ENCODE measurements around the gene PNPLA7. TPM values are rescaled to one million over a fixed set of nuclear protein-coding genes. Genes with fewer than 3 reads are reported as not detected.

Gene PNPLA7
- total and polyA plus RNA-seq, 2 of the 8 experiments (the other 6 are each of a cell fraction or from before 2014, with no cell fraction given) = 0.35 to 0.47 TPM

DNA sequence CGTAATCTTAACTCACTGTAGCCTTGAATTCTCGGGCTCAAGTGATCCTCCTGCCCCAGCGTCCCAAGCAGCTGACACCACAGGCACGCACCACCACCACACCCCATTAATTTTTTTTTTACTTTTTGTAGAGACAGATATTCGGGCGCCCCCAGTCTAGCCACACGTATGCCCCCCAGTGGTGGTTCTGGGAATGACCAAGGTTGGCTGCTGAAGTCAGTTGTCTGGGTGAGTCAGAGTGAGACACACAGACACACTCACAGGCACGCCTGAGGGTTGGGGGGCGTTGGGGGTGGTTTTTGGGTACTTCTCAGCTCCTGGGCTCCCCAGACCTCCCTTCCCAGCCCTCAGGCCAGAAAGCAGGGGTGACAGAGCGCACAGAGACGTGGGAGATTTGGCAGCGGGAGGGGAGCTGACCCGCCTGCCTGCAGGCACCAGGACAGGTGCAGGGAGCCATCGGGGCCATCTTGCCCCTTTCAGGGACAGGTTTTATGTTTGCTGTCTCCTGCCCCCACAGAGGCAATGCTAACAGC, 104.9 kb downstream of the PNPLA7 start:
- no peak overlapping the region for H3K27ac ChIP-seq (ENCODE audit: low read depth, low read length)
- H4K8ac ChIP-seq (ENCODE audit: extremely low read depth, insufficient read depth, low read length) = no peak overlapping the region
- H3K9ac ChIP-seq (replicated peaks in 1 of 4; ENCODE audit: extremely low read depth in 1 of 4, low read depth in 3 of 4, low read length in 3 of 4) = no peak overlapping the region
- no peak overlapping the region for H2BK20ac ChIP-seq (ENCODE audit: low read length)
- H3K79me2 ChIP-seq (ENCODE audit: control insufficient read depth in 1 of 2, insufficient read depth in 2 of 2, low read length in 2 of 2) = no peaks in the 10 kb centered on the region
- H3K4me2 ChIP-seq (ENCODE audit: insufficient read depth in 1 of 2, low read depth in 2 of 2, low read length in 2 of 2) = peak overlapping the region in 1 of 2 experiments; percentile 51; a peak in 2 of 4 replicates
- ChIA-PET CTCF (ENCODE audit: partially characterized antibody) (interaction anchor here (0.6 to 4.1 kb wide), 26 partner anchors 9 to 1952 kb away, joined by 3 to 20 read pairs (median 5); partner anchors contain the start of genes NRARP and NSMF), POLR2A (ENCODE audit: partially characterized antibody) (interaction anchor here (0.6 to 4.3 kb wide), 6 partner anchors 8 to 143 kb away, joined by 3 to 28 read pairs (median 4); partner anchors contain the start of genes EXD3 and NOXA1)
- H2BK120ac ChIP-seq (replicated peaks; ENCODE audit: low read depth, low read length) = no peak overlapping the region
- peaks cover 0 to 3% of the 10 kb centered on the region in 2 experiments for H4K20me1 ChIP-seq (replicated peaks in 1 of 2; ENCODE audit: control insufficient read depth in 1 of 2, insufficient read depth in 2 of 2, low read length in 2 of 2)
- H3K18ac ChIP-seq (ENCODE audit: extremely low read depth, low read length) = no peak overlapping the region
- peak overlapping the region; percentile 29 for H4K5ac ChIP-seq (ENCODE audit: insufficient read length, low read depth, low read length)
- H3K27me3 ChIP-seq (replicated peaks in 1 of 4; ENCODE audit: control insufficient read depth in 3 of 4, extremely low read depth in 1 of 4, insufficient read depth in 3 of 4, low read length in 3 of 4) = no peaks in the 10 kb centered on the region
- TF ChIP-seq, protein P1, sequence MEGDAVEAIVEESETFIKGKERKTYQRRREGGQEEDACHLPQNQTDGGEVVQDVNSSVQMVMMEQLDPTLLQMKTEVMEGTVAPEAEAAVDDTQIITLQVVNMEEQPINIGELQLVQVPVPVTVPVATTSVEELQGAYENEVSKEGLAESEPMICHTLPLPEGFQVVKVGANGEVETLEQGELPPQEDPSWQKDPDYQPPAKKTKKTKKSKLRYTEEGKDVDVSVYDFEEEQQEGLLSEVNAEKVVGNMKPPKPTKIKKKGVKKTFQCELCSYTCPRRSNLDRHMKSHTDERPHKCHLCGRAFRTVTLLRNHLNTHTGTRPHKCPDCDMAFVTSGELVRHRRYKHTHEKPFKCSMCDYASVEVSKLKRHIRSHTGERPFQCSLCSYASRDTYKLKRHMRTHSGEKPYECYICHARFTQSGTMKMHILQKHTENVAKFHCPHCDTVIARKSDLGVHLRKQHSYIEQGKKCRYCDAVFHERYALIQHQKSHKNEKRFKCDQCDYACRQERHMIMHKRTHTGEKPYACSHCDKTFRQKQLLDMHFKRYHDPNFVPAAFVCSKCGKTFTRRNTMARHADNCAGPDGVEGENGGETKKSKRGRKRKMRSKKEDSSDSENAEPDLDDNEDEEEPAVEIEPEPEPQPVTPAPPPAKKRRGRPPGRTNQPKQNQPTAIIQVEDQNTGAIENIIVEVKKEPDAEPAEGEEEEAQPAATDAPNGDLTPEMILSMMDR (IDR thresholded peaks at IDR 0.05; ENCODE audit: control extremely low read depth in 1 of 3, insufficient read depth in 1 of 3, low read depth in 1 of 3, low read length in 3 of 3) = peak in 2 of 3 experiments; percentile 77 to 89; a peak in 3 of 4 replicates
- TF ChIP-seq YY1 (IDR thresholded peaks at IDR 0.05; ENCODE audit: low read depth, low read length) = no peak
- 0 out of 2 replicates have a peak, but pooled peaks have one; percentile 24 for TF ChIP-seq JUND (IDR thresholded peaks at IDR 0.05; ENCODE audit: low read length)
- no peak for TF ChIP-seq SAP30 (IDR thresholded peaks at IDR 0.05; ENCODE audit: insufficient read depth, insufficient replicate concordance, low read length)
- TF ChIP-seq RAD21 (IDR thresholded peaks at IDR 0.05 in 1 of 2, conservative IDR thresholded peaks at IDR 0.05 in 1 of 2; ENCODE audit: low read depth in 2 of 2, low read length in 2 of 2) = peak; percentile 56 to 72
- peaks cover 0 to 9% (median 3%) of the 10 kb centered on the region in 4 experiments; a peak in 3 of 8 replicates for H3K36me3 ChIP-seq (ENCODE audit: control insufficient read depth in 2 of 4, insufficient read depth in 4 of 4, low read length in 3 of 4)
- H3K9me3 ChIP-seq (ENCODE audit: insufficient read depth in 2 of 2, low read depth in 1 of 2, low read length in 1 of 2) = no peaks in the 10 kb centered on the region
- peaks cover 0 to 3% (median under 1%) of the 10 kb centered on the region in 4 experiments; a peak in 3 of 7 replicates for H3K4me1 ChIP-seq (replicated peaks in 1 of 4; ENCODE audit: control insufficient read depth in 3 of 4, insufficient read depth in 4 of 4, low read length in 3 of 4)
- no peak overlapping the region for H3K23ac ChIP-seq (ENCODE audit: insufficient read length)
- H3K23me2 ChIP-seq (ENCODE audit: low read depth, low read length) = no peaks in the 10 kb centered on the region; the same call in 1 of the 2 replicates
- H4K91ac ChIP-seq (replicated peaks; ENCODE audit: insufficient read length, low read length) = no peak overlapping the region
- FAIRE-seq = no peak
- WGBS, 2 experiments (ENCODE audit: extremely low coverage in 1 of 2, insufficient coverage in 1 of 2, insufficient read length in 1 of 2, insufficient replicate concordance in 2 of 2, low coverage in 1 of 2, low lambda C conversion rate in 2 of 2, missing lambda C conversion rate in 1 of 2) = 29% methylated on average over 14 of the region's 14 CpGs; no CpG with 5 or more reads in 1 of the 2 experiments
- no peak overlapping the region for H3K14ac ChIP-seq (ENCODE audit: insufficient read length)
- no peak overlapping the region for H2BK12ac ChIP-seq (ENCODE audit: low read depth, low read length)
- peak overlapping the region; percentile 49; the same call in 1 of the 2 replicates for H2BK5ac ChIP-seq (ENCODE audit: low read depth, low read length)
- H3K4me3 ChIP-seq (ENCODE audit: extremely low read depth in 1 of 4, insufficient read depth in 2 of 4, low read depth in 3 of 4, low read length in 4 of 4) = no peak overlapping the region
- H3K79me1 ChIP-seq (ENCODE audit: low read depth, low read length) = no peaks in the 10 kb centered on the region
- DNase-seq (ENCODE audit: low read depth in 1 of 2, low spot score in 2 of 2) = peak in 1 of 2 experiments; percentile 97
- no peak overlapping the region for H3K4ac ChIP-seq (replicated peaks; ENCODE audit: insufficient read length, low read depth, low read length)
- H2BK15ac ChIP-seq (ENCODE audit: low read length) = no peak overlapping the region
- H2AFZ ChIP-seq (ENCODE audit: low read length) = no peak overlapping the region
- H2AK5ac ChIP-seq (ENCODE audit: low read depth, low read length) = no peak overlapping the region
- no peak overlapping the region for H3K56ac ChIP-seq (replicated peaks; ENCODE audit: insufficient read length, low read depth, low read length)

Data from H1 (cell line).